ENCODE data around the gene ZNF787.

Gene ZNF787

GRCh38 chr19:56091751-56092546 lies 29.1 kb downstream of the ZNF787 start:
- no peaks in the 10 kb centered on the region for H3K27me3 ChIP-seq (ENCODE audit: insufficient read depth, low read length, poor library complexity)
- H2AFZ ChIP-seq (ENCODE audit: low read depth, low read length) = no peak overlapping the region
- no peak for DNase-seq
- H3K79me2 ChIP-seq (ENCODE audit: insufficient read depth, low read length) = peaks cover 17% of the 10 kb centered on the region
- H3K36me3 ChIP-seq (ENCODE audit: insufficient read depth, low read length) = peaks cover 54% of the 10 kb centered on the region
- no peak overlapping the region for H3K4me2 ChIP-seq (ENCODE audit: insufficient read depth, low read length)
- no peak for ATAC-seq (ENCODE audit: insufficient read depth, low read depth)
- no peak overlapping the region for H3K4me3 ChIP-seq (ENCODE audit: low read depth in 1 of 2, low read length in 2 of 2)
- TF ChIP-seq EZH2 (IDR thresholded peaks at IDR 0.05; ENCODE audit: borderline replicate concordance, low read depth, low read length, severe bottlenecking) = no peak
- no peak for TF ChIP-seq CTCF (IDR thresholded peaks at IDR 0.05; ENCODE audit: borderline replicate concordance, extremely low read depth, low read length, poor library complexity, severe bottlenecking)
- H3K9ac ChIP-seq (ENCODE audit: low read depth, low read length) = no peak overlapping the region
- H3K4me1 ChIP-seq (ENCODE audit: insufficient read depth, low read length) = no peaks in the 10 kb centered on the region
- no peaks in the 10 kb centered on the region for H3K9me3 ChIP-seq (ENCODE audit: insufficient read depth, low read length, severe bottlenecking)
- H4K20me1 ChIP-seq (ENCODE audit: insufficient read depth, low read length) = peaks cover 31% of the 10 kb centered on the region
- no peak overlapping the region for H3K27ac ChIP-seq (ENCODE audit: low read length)

DNA sequence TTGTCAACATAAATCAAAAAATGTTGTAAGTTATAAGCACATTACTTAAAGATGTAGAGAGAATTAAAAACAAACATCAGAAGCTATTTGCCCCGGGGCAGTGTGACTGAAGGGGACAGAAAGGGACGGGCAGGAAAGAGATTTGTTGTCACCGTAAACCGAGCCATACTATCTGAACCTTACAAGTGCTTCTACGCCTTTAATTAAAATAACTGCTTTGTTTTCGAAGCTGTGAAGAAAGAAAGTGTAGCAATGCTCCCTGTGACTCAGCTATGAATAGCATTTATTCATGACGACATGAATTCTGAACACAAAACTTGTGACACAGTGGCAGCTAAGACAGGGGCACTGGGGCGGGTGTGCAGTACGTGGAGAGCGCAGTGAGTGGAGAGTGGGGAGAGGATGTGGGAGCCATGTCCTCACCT lies 30.0 kb downstream of the ZNF787 start:
- TF ChIP-seq CTCF (IDR thresholded peaks at IDR 0.05; ENCODE audit: borderline replicate concordance, extremely low read depth, low read length, poor library complexity, severe bottlenecking) = no peak
- TF ChIP-seq EZH2 (IDR thresholded peaks at IDR 0.05; ENCODE audit: borderline replicate concordance, low read depth, low read length, severe bottlenecking) = no peak
- DNase-seq (no peak), ATAC-seq (ENCODE audit: insufficient read depth, low read depth) (no peak)
- peaks cover 17% of the 10 kb centered on the region for H3K79me2 ChIP-seq (ENCODE audit: insufficient read depth, low read length)
- no peak overlapping the region for H3K27ac ChIP-seq (ENCODE audit: low read length)
- H3K9ac ChIP-seq (ENCODE audit: low read depth, low read length) = no peak overlapping the region
- H4K20me1 ChIP-seq (ENCODE audit: insufficient read depth, low read length) = peaks cover 39% of the 10 kb centered on the region
- H3K4me3 ChIP-seq (ENCODE audit: low read depth in 1 of 2, low read length in 2 of 2) = no peak overlapping the region
- H3K9me3 ChIP-seq (ENCODE audit: insufficient read depth, low read length, severe bottlenecking) = no peaks in the 10 kb centered on the region
- peaks cover 54% of the 10 kb centered on the region for H3K36me3 ChIP-seq (ENCODE audit: insufficient read depth, low read length)
- H2AFZ ChIP-seq (ENCODE audit: low read depth, low read length) = no peak overlapping the region
- no peaks in the 10 kb centered on the region for H3K27me3 ChIP-seq (ENCODE audit: insufficient read depth, low read length, poor library complexity)
- no peak overlapping the region for H3K4me2 ChIP-seq (ENCODE audit: insufficient read depth, low read length)
- H3K4me1 ChIP-seq (ENCODE audit: insufficient read depth, low read length) = no peaks in the 10 kb centered on the region

- no peak for ATAC-seq (ENCODE audit: insufficient read depth, low read depth)
- H3K36me3 ChIP-seq (ENCODE audit: insufficient read depth, low read length) = peaks cover 42% of the 10 kb centered on the region
- H3K27ac ChIP-seq (ENCODE audit: low read length) = no peak overlapping the region
- no peak overlapping the region for H3K4me2 ChIP-seq (ENCODE audit: insufficient read depth, low read length)
- H3K9me3 ChIP-seq (ENCODE audit: insufficient read depth, low read length, severe bottlenecking) = no peaks in the 10 kb centered on the region
- no peaks in the 10 kb centered on the region for H3K27me3 ChIP-seq (ENCODE audit: insufficient read depth, low read length, poor library complexity)
- no peak overlapping the region for H3K9ac ChIP-seq (ENCODE audit: low read depth, low read length)
- no peaks in the 10 kb centered on the region for H3K4me1 ChIP-seq (ENCODE audit: insufficient read depth, low read length)
- H3K4me3 ChIP-seq (ENCODE audit: low read depth in 1 of 2, low read length in 2 of 2) = no peak overlapping the region
- H4K20me1 ChIP-seq (ENCODE audit: insufficient read depth, low read length) = peaks cover 51% of the 10 kb centered on the region
- no peak for DNase-seq
- TF ChIP-seq EZH2 (IDR thresholded peaks at IDR 0.05; ENCODE audit: borderline replicate concordance, low read depth, low read length, severe bottlenecking) (no peak), CTCF (IDR thresholded peaks at IDR 0.05; ENCODE audit: borderline replicate concordance, extremely low read depth, low read length, poor library complexity, severe bottlenecking) (no peak)
- no peak overlapping the region for H2AFZ ChIP-seq (ENCODE audit: low read depth, low read length)
- peaks cover 13% of the 10 kb centered on the region for H3K79me2 ChIP-seq (ENCODE audit: insufficient read depth, low read length)
Measured at GRCh38 chr19:56089344-56089743, 31.8 kb downstream of the ZNF787 start.
